ENCODE measurements around the gene AGL.

The AGL gene

DNA sequence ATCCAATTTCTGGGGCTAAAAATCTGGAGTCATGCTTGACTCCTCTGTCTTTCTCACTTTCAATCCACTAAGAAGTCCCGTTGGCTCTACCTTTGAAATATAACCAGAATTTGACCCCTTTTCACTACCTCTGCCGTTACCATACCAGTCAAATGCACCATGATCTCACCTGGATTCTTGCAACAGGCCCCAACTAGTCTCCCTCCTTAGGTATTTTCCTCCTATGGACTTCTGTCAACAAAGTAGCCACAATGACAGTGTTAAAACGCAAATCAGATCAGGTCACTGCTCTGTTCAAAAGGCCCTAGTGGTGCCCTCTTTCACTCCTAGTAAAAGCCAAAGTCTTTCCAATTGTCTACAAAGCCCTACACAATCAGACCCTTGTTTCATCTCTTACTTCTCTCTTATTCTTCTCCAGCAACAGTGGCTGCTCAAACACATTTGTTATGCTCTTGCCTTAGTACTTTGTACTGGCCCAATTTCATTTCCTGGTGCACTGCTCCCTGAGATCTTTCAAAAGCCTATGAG lies 35.7 kb upstream of the AGL start:
- TF ChIP-seq, protein P1, sequence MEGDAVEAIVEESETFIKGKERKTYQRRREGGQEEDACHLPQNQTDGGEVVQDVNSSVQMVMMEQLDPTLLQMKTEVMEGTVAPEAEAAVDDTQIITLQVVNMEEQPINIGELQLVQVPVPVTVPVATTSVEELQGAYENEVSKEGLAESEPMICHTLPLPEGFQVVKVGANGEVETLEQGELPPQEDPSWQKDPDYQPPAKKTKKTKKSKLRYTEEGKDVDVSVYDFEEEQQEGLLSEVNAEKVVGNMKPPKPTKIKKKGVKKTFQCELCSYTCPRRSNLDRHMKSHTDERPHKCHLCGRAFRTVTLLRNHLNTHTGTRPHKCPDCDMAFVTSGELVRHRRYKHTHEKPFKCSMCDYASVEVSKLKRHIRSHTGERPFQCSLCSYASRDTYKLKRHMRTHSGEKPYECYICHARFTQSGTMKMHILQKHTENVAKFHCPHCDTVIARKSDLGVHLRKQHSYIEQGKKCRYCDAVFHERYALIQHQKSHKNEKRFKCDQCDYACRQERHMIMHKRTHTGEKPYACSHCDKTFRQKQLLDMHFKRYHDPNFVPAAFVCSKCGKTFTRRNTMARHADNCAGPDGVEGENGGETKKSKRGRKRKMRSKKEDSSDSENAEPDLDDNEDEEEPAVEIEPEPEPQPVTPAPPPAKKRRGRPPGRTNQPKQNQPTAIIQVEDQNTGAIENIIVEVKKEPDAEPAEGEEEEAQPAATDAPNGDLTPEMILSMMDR (IDR thresholded peaks at IDR 0.05; ENCODE audit: low read depth, low read length): no peak
- DNase-seq (ENCODE audit: low read depth, low spot score): no peak
- no peak overlapping the region for H3K4me3 ChIP-seq (ENCODE audit: low read depth, low read length)
- in situ Hi-C loops (cut with HindIII; ENCODE audit: low sequenced_read_pairs): no loop called here

DNA sequence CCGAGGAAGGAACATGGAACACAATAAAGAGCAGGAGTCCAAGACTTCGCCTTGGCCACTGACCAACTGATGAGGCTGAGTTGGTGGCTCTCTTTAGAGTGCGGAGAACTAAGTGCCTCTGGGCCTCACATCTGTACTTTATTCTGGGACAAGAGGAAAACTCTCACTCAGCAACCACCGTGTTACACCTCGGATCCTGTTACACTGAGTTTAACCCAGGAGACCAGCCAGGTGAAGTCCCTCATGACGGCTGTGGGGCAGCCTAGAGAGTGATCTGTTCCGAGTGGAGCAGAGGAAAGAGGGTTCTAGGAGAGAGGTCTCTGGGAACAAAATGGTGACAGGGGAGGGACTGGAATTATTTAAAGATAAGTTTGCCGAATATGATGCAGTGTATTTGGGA lies 33.5 kb upstream of the AGL start:
- TF ChIP-seq, protein P1 (IDR thresholded peaks at IDR 0.05; ENCODE audit: low read depth, low read length): no peak
- DNase-seq (ENCODE audit: low read depth, low spot score): no peak
- in situ Hi-C loops (cut with HindIII; ENCODE audit: low sequenced_read_pairs): no loop called here
- no peak overlapping the region for H3K4me3 ChIP-seq (ENCODE audit: low read depth, low read length)

DNA sequence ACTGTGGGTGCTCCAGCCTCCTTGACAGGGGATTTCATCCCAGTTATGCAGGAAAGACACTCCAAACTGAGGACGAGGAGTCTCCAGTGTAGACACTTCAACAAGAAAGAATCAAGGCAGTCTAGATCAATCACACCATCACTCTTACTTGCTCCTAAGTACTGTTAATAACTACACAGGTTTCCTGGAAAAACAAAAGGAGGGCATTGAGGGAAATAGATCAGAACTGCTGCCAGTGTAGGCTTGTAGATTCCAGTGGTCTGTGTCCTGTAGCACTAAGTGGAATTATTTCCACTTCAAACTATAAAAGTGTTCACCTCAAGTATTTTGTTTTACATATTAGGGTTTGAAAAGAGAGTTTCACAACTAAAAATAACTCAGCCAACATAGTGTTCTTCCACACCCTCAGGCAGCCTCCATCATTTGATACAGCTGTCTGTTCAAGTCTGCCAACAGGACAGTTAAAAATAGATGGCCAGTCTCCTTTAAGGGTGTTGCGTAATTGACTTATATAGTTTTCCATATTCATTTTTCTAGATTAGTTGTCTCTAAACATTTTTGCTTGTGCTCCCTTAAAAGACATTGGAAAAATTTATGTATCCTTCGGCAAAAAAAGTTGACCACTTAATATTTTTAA lies 32.0 kb upstream of the AGL start:
- TF ChIP-seq, protein P1 (IDR thresholded peaks at IDR 0.05; ENCODE audit: low read depth, low read length): no peak
- in situ Hi-C loops (cut with HindIII; ENCODE audit: low sequenced_read_pairs): no loop called here
- H3K4me3 ChIP-seq (ENCODE audit: low read depth, low read length): no peak overlapping the region
- no peak for DNase-seq (ENCODE audit: low read depth, low spot score)

DNA sequence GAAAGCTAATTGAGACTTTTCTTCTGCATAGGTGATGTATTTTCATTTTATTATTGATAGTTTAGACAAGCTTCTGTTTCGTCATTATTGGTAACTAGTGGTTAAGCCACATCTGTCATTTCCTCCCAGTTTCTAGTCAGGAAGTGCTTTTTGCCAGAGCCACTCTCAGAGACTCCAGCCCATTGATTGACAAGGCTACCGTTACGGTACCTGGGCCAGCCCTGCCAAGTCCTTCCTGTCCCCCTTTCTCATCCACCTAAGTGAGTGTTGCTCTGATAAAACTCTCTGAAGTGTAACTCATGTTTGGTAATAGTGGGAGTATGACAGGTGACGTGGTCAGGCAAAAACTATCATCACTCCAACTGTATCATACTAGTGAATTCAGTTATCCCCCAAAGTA lies 29.6 kb upstream of the AGL start:
- DNase-seq (ENCODE audit: low read depth, low spot score): no peak
- in situ Hi-C loops (cut with HindIII; ENCODE audit: low sequenced_read_pairs): no loop called here
- TF ChIP-seq, protein P1 (IDR thresholded peaks at IDR 0.05; ENCODE audit: low read depth, low read length): no peak
- no peak overlapping the region for H3K4me3 ChIP-seq (ENCODE audit: low read depth, low read length)

DNA sequence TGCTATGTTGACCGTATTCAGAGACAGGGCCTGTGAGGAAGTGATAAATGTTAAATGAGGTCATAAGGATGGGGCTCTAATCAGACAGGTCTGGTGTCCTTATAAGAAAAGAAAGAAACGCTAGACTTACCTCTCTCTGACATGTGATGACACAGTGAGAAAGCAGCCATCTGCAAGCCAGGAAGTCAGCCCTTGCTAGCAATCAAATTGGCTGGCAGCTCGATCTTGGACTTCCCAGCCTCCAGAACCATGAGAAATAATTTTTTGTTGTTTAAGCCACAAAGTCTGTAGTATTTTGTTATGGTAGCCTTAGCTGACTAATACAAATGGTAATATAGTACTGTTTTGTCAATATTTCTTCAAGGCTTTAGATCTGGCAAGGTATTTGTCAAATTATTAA lies 25.1 kb upstream of the AGL start:
- TF ChIP-seq, protein P1 (IDR thresholded peaks at IDR 0.05; ENCODE audit: low read depth, low read length): no peak
- DNase-seq (ENCODE audit: low read depth, low spot score): no peak
- H3K4me3 ChIP-seq (ENCODE audit: low read depth, low read length): no peak overlapping the region
- in situ Hi-C loops (cut with HindIII; ENCODE audit: low sequenced_read_pairs): no loop called here

DNA sequence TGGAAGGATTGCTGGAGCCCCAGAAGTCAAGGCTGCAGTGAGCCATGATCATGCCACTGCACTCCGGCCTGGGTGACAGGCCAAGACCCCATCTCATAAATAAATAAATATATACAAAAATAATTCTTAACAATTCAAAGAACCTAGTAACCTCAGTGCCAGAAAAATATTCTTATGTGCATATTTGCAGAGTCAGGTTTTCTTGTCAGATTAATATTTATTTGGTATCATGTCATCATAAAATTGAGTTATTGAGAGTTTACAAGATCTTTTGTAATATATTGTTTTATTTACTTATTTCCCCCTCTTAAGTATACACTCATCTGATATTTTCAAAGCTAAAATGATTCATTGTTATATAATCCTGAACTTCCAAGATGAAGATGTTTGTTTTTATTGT lies 24.5 kb upstream of the AGL start:
- H3K4me3 ChIP-seq (ENCODE audit: low read depth, low read length): no peak overlapping the region
- TF ChIP-seq, protein P1 (IDR thresholded peaks at IDR 0.05; ENCODE audit: low read depth, low read length): no peak
- in situ Hi-C loops (cut with HindIII; ENCODE audit: low sequenced_read_pairs): no loop called here
- DNase-seq (ENCODE audit: low read depth, low spot score): no peak

Measured in astrocyte of the spinal cord (primary cell).